Spinal cord (tissue), 10 donors: ENCODE measurements around the gene PAX5. TPM values are rescaled to one million over a fixed set of nuclear protein-coding genes. Genes with fewer than 3 reads are reported as not detected.
A peak's percentile ranks its signal among the peaks of the same experiment; 100 is the strongest.

ENCODE experiments used
- DNase-seq, 6 donors: peaks; one replicate each; pipeline versions ENCODE4 v3.0.0 to v3.0.0-alpha.2; 2013 to 2015; ENCODE audit warnings: low spot score in 6 of 6, low read depth in 4 of 6
- H3K27ac ChIP-seq: one replicate; pipeline ENCODE4 v1.5.1; 2013; ENCODE audit warnings: low read depth, low read length, control low read depth
- H3K27me3 ChIP-seq: one replicate; pipeline ENCODE4 v1.6.1; 2013; ENCODE audit warnings: low read length; ENCODE audit not compliant: control insufficient read depth, insufficient read depth
- H3K36me3 ChIP-seq: one replicate; pipeline ENCODE4 v1.6.1; 2013; ENCODE audit warnings: low read length; ENCODE audit not compliant: control insufficient read depth, insufficient read depth
- H3K4me1 ChIP-seq: one replicate; pipeline ENCODE4 v1.6.1; 2013; ENCODE audit warnings: low read length; ENCODE audit not compliant: control insufficient read depth, insufficient read depth
- H3K4me3 ChIP-seq: one replicate; pipeline ENCODE4 v1.5.1; 2013; ENCODE audit warnings: low read depth, low read length, control low read depth
- H3K9me3 ChIP-seq: one replicate; pipeline ENCODE4 v1.6.1; 2013; ENCODE audit warnings: low read length; ENCODE audit not compliant: control insufficient read depth, insufficient read depth
- WGBS: methylation state at CpG from one replicate; pipeline ENCODE4 v1.1.5; 2013; ENCODE audit warnings: missing lambda C conversion rate; ENCODE audit not compliant: insufficient coverage; 5-methylcytosine and 5-hydroxymethylcytosine counted together
- polyA plus RNA-seq, 2 donors: library from polyadenylated mRNA; unstranded; fragments of 120-200 nt; gene quantifications; one replicate each; pipeline ENCODE4 v1.2.1, GENCODE V29; 2013; ENCODE audit not compliant: insufficient read length in 2 of 2
- total RNA-seq, 2 donors: library from RNA; depleted of rRNA in 1 of 2; stranded (reverse); fragments of 120-200 nt in 1 of 2; fragments of >200 nt in 1 of 2; gene quantifications; one replicate each; pipeline versions ENCODE4 v1.2.3 to v1.2.4, GENCODE V29; 2013 to 2014
- donor health status: healthy.

PAX5 gene
- total and polyA plus RNA-seq, 4 donors = 0.89 to 2.6 (median 1.1) TPM

DNA sequence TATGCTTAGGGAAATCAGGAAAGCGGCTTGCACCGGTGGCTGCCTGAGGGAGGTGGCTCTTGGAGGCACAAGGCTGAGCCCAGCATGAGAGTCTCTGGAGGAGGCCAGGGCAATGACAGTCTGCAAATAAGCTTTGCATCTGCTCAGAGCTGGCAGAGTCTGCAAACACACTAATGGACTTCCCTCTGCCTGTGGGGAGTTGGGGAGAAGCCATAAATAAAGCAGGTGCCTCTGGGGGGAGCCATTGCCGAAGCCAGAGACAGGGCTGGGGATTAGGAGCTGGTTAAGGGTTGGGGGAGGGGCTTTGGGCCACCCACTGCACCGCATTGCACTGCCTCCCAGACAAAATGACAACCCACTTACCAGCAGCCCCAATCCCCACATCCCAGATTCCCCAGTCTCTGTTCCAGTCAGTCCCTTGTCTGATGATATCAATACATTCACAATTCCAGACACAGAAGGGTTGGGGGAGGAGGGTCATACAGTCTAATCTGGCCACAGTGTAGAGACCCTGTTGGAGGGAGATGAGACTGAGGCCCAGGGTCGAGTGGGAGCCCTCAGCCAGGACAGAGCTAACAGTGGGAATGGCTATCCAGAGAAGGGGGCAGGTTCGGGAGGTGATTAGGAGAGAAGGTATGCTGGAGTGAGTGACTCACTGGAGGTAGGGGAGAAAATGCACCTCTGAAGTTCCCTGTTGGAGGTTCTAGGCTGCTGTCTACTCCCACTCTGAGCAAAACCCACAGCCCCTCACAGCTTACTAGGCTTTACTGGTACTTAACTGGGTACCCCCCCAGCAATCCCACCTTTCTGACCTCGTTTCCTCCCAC is 53.7 kb downstream of the PAX5 start:
- H3K27me3 ChIP-seq = peaks cover 45% of the 10 kb centered on the region
- H3K4me3 ChIP-seq = no peak overlapping the region
- no peaks in the 10 kb centered on the region for H3K36me3 ChIP-seq
- H3K9me3 ChIP-seq = no peaks in the 10 kb centered on the region
- no peak overlapping the region for H3K27ac ChIP-seq
- WGBS = 48% methylated on average over 4 of the region's 7 CpGs
- H3K4me1 ChIP-seq = no peaks in the 10 kb centered on the region
- peak in 1 of 6 donors; percentile 56 for DNase-seq

- no peak overlapping the region for H3K4me3 ChIP-seq
- DNase-seq = no peak
- peaks cover 10% of the 10 kb centered on the region for H3K27me3 ChIP-seq
- H3K27ac ChIP-seq = no peak overlapping the region
- WGBS = 86% methylated on average over 10 of the region's 10 CpGs
- no peaks in the 10 kb centered on the region for H3K36me3 ChIP-seq
- no peaks in the 10 kb centered on the region for H3K9me3 ChIP-seq
- no peaks in the 10 kb centered on the region for H3K4me1 ChIP-seq
These were observed 57.6 kb downstream of the PAX5 start for GRCh38 chr9:36976371-36977030.

DNA sequence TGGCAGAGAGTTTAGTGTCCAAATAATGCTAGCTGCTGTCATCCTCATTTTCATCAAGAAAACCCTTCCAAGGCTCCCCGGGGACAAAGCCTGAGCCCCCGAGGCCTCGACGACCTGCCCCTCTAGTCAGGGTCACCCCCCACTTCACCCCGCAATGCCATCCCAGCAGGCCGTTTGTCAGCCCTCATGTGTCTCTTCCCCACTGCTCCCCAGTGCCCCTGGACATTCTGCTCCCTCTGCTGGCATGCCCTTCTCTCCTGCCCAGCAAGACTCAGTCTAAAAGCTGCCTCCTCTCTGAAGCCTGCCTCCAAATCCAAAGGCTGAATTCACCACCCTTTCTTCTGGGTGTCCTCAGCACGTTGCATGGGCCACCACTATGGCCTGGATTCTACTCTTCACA is 59.3 kb downstream of the PAX5 start:
- H3K36me3 ChIP-seq = no peaks in the 10 kb centered on the region
- DNase-seq = no peak
- H3K27ac ChIP-seq = no peak overlapping the region
- no peaks in the 10 kb centered on the region for H3K4me1 ChIP-seq
- no peaks in the 10 kb centered on the region for H3K9me3 ChIP-seq
- no peak overlapping the region for H3K4me3 ChIP-seq
- H3K27me3 ChIP-seq = peaks cover 2% of the 10 kb centered on the region
- WGBS = 58% methylated on average over 7 of the region's 7 CpGs

GRCh38 chr9:36971935-36972488 is 62.1 kb downstream of the PAX5 start:
- Histone ChIP-seq H3K36me3 (no peaks in the 10 kb centered on the region), H3K4me3 (no peak overlapping the region), H3K9me3 (no peaks in the 10 kb centered on the region), H3K27me3 (no peaks in the 10 kb centered on the region), H3K4me1 (no peaks in the 10 kb centered on the region), H3K27ac (no peak overlapping the region)
- WGBS = 100% methylated on average over 1 of the region's 4 CpGs
- no peak for DNase-seq

GRCh38 chr9:36970007-36970888 is 63.8 kb downstream of the PAX5 start:
- Histone ChIP-seq H3K4me3 (no peak overlapping the region), H3K27me3 (no peaks in the 10 kb centered on the region), H3K27ac (no peak overlapping the region), H3K4me1 (no peaks in the 10 kb centered on the region), H3K9me3 (no peaks in the 10 kb centered on the region), H3K36me3 (no peaks in the 10 kb centered on the region)
- 76% methylated on average over 8 of the region's 9 CpGs for WGBS
- no peak for DNase-seq

DNA sequence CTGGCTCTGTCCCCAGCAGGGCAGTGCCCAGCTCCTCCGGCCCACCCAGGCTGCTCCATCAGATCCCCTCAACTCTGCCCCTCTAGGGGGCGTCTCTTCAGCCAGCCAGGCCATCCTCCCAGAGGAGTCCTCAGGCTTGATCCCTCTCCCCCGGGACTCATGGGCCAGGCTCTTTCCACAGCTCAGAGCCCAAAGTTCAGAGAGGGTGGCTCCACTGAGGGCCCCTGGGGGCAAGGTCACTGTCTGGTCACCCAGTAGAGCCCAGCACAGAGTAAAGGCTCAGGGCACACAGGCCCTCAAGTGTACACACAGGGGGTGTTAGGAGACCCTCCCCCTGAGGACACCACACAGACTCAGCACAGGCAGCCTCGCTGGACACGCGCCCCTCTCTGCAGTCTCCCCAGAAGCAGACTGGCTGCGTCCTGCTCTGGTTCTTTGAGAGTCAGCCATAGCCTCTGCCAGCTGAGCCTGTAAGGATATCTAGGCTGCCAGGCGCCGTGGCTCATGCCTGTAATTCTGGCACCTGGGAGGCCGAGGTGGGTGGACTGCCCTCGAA is 64.8 kb downstream of the PAX5 start:
- DNase-seq = no peak
- 55% methylated on average over 9 of the region's 11 CpGs for WGBS
- H3K36me3 ChIP-seq = no peaks in the 10 kb centered on the region
- no peaks in the 10 kb centered on the region for H3K4me1 ChIP-seq
- no peak overlapping the region for H3K27ac ChIP-seq
- no peaks in the 10 kb centered on the region for H3K9me3 ChIP-seq
- H3K4me3 ChIP-seq = no peak overlapping the region
- H3K27me3 ChIP-seq = no peaks in the 10 kb centered on the region

- no peaks in the 10 kb centered on the region for H3K36me3 ChIP-seq
- H3K27ac ChIP-seq = no peak overlapping the region
- no peak for DNase-seq
- no peaks in the 10 kb centered on the region for H3K9me3 ChIP-seq
- H3K4me3 ChIP-seq = no peak overlapping the region
- WGBS = 78% methylated on average over 6 of the region's 7 CpGs
- H3K4me1 ChIP-seq = no peaks in the 10 kb centered on the region
- H3K27me3 ChIP-seq = no peaks in the 10 kb centered on the region
These were observed 65.4 kb downstream of the PAX5 start for GRCh38 chr9:36968574-36969215.

DNA sequence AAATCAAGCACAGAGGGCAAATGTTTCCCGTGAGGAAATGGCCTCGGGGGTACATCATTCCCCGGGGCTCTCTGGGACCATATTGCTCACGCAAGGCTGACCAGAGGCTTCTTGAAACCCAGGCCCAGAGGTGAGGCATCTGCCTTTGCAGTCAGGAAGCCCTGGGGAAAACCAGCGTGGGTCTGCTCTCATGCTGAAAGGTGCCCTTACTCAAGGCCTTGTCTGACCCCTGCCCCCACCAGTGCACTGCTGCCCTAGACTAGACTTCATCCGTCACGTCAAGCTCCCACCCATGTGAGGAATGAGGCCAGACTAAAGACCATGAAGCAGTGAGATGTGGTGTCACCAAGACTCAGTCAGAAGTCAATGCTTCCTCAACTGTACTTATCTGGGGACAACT is 66.1 kb downstream of the PAX5 start:
- no peak for DNase-seq

More for the DNA sequence above, 66.1 kb downstream of the PAX5 start:
- H3K4me3 ChIP-seq = no peak overlapping the region
- H3K27ac ChIP-seq = no peak overlapping the region
- WGBS = 77% methylated on average over 7 of the region's 7 CpGs
- no peaks in the 10 kb centered on the region for H3K4me1 ChIP-seq
- no peaks in the 10 kb centered on the region for H3K36me3 ChIP-seq
- no peaks in the 10 kb centered on the region for H3K9me3 ChIP-seq
- H3K27me3 ChIP-seq = no peaks in the 10 kb centered on the region
